GM21786 (cell line): ENCODE results near the gene MCF2L.

Experiments
- ATAC-seq: cut with Tn5 transposase; IDR thresholded peaks from one replicate; pipeline ENCODE4 v1.9.1; 2021; ENCODE audit not compliant: unreplicated experiment

Gene MCF2L

DNA sequence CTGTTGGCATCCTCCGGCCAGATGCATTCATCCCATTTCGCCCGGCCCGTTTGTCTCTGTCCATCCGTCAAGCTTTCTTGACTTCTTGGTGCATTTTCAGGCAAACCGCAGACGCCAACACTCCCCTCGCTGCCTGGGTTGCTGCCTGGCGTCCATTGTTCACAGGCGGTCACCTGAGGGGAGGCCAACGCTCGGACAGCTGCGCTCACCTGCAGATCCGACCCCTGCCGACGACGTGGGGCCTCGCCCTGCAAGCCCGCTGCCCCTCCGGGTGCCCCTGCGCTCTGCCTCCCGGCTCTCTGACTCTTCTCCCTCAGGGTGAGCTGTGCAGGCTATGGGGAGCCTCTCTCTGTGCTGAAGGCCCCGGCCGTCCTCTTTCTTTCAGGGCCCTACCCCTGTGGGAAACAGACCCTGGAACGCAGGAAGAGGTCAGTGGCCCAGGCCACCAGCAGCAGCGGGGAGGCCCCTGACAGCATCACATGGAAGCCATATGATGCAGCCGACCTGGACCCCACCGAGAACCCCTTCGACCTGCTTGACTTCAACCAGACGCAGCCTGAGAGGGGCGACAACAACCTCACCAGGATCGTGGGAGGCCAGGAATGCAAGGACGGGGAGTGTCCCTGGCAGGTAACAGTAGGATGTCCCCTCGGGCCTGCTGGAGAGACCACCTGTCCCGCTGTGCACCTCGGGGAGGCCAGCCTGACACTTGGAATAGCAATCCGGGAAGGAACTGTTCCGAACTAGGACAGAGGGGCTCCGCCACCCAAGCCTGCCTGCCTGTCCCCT is 174.6 kb downstream of the MCF2L start:
- ATAC-seq: no peak

DNA sequence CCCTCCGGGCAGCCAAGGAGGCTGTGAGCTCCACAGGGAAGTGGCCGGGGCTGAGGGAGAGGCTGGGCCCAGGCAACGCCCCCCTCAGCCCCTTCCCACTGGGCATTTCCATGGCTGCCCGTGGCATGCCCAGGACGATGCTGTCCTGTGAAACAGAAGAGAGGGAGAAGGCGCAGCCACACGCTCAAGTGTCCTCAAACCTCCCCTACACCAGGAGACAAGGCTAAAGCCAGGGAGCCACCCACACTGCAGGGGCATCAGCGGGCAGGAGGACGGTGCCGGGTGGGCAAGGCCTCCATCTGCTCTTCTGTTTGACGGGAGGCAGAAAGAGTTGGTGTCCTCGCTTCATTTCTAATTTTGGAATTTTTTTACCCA is 175.2 kb downstream of the MCF2L start:
- no peak for ATAC-seq

DNA sequence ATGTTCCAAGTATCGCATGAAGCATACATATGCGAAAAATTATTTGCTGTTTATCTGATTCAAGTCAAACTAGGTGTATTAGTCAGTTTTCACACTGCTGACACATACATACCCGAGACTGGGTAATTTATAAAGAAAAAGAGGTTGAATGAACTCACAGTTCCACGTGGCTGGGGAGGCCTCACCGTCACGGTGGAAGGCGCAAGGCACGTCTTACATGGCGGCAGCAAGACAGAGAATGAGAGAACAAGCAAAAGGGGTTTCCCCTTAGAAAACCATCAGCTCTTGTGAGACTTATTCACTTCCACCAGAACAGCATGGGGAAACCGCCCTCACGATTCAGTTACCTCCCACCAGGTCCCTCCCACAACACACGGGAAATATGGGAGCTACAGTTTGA is 176.5 kb downstream of the MCF2L start:
- ATAC-seq: no peak

DNA sequence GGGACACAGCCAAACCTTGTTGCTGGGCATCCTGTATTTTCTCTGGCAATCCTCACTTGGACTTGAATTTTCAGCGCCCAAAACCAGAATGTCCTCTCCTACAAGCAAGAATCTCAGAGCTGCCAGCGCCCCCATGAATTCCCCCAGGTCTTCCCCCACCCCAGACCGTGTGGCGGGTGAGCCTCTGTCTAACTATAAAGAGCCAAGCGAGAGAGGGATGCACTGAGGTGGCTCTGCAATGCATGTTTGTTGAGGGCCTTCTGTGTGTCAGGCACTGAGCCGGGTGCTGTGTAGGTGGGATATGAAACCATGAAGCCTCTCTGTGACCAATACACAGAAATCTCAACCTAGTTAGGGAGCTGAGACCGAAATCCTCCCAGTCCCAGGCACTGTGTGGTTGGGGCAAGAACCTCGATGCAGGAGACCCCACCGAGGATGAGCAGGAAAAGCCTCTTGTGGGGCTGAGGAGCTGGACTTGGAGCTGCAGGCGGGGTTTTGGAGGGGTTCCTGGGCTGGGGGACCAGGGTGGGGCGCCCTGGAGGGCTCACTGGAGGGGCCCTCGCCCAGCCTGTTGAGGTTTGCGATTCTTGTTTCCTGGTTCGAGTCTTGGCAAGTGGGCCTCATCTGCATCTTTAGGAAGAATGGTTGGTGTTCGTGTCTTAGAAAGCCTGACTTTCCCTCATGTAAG is 177.0 kb downstream of the MCF2L start:
- ATAC-seq: no peak

DNA sequence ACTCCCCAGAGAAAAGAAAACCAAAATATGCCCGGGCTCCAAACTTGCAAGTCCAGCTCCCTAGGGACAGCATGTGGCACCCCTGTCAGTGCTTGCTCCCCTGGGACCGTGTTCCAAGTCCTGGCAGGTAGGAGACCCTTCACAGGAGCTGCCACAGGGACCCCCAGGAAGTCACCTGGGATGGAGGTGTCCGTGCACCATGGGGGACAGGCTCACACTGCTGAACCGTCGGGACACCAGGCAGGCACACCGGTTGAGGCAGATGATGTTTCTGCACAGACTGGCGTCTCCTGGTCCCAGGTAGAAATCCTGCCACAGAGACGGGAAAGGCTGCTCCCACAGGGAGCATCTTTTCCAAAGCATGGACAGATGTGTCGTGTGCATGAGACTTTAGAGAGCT is 177.7 kb downstream of the MCF2L start:
- ATAC-seq: no peak

DNA sequence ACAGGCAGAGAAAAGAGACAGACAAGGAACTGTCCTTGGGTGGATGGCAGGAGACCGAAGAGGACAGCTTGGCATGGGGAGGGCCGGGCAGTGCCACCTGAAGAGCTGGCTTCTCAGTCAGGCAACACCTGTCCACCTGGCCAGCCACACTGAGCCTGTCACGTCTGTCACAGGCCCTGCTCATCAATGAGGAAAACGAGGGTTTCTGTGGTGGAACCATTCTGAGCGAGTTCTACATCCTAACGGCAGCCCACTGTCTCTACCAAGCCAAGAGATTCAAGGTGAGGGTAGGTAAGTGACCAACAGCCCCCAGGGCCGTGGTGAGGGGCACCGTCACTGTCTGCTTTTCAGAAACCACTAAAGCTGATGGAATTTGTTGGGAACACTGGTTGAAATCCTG is 178.2 kb downstream of the MCF2L start:
- ATAC-seq: no peak

DNA sequence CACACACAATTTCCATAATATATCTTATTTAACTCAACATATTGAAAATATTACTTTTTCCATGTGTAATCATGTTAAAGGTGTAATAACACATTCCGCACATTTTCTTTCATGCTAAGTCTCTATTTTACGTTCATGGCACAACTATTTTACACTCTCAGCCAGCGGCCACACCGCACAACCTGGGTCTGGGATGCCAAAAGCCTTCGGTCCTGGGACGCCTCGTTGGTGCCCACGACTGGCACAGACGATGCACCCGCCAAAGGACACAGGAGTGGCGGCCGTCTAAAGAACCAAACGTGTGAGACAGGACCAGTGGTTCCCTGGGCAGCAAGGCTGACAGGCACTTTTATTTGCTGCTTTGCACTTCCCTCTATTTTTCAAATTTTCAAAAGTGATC is 179.4 kb downstream of the MCF2L start:
- ATAC-seq: no peak

DNA sequence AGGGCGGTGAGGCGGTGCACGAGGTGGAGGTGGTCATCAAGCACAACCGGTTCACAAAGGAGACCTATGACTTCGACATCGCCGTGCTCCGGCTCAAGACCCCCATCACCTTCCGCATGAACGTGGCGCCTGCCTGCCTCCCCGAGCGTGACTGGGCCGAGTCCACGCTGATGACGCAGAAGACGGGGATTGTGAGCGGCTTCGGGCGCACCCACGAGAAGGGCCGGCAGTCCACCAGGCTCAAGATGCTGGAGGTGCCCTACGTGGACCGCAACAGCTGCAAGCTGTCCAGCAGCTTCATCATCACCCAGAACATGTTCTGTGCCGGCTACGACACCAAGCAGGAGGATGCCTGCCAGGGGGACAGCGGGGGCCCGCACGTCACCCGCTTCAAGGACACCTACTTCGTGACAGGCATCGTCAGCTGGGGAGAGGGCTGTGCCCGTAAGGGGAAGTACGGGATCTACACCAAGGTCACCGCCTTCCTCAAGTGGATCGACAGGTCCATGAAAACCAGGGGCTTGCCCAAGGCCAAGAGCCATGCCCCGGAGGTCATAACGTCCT is 180.0 kb downstream of the MCF2L start:
- ATAC-seq: no peak
